Measurements from ENCODE around the gene ZFYVE28. TPM values are rescaled to one million over a fixed set of nuclear protein-coding genes. Genes with fewer than 3 reads are reported as not detected.
"Not testable (repeated sequence)": the region's sequence is repeated elsewhere in the genome, so short reads cannot be mapped to it uniquely, and the experiment has no call there.

ZFYVE28 gene
- total RNA-seq, 3 donors from 2014 or later = 12.3 to 14.1 (median 13.9) TPM

GRCh38 chr4:2384245-2384644, 34.2 kb downstream of the ZFYVE28 start:
- H3K27ac ChIP-seq = no peak overlapping the region
- H3K36me3 ChIP-seq = no peaks in the 10 kb centered on the region
- DNase-seq (ENCODE audit: low spot score in 2 of 2) = no peak
- intact Hi-C loops (cut with DNase I; ENCODE audit: low total_unique reads) = no loop called here
- H3K9me3 ChIP-seq = no peaks in the 10 kb centered on the region
- no peaks in the 10 kb centered on the region for H3K4me1 ChIP-seq
- TF ChIP-seq CTCF (IDR thresholded peaks at IDR 0.05) (no peak), POLR2A (IDR thresholded peaks at IDR 0.05) (no peak), POLR2AphosphoS5 (IDR thresholded peaks at IDR 0.05) (no peak)
- no peaks in the 10 kb centered on the region for H3K27me3 ChIP-seq
- no peak overlapping the region for H3K4me3 ChIP-seq

DNA sequence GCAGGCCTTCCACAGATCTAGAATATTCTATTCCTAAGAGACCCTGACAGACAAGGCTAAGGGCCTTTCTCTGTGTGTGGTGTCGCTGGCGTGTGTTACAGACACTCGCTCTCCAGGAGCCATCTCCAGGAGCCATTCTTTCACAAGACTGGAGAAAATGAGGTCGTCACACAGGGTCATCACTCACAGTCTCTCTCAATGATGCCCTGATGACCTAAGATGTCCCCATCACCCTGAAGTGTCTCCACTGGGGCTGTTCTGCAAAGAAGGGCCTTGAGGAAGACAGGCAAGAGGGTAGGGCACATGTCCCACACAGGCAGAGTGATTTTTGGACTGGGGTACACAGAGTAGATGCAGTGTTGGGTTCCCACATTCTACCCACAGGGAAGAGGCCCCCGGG, 34.7 kb downstream of the ZFYVE28 start:
- Histone ChIP-seq H3K27ac (no peak overlapping the region), H3K9me3 (no peaks in the 10 kb centered on the region), H3K4me1 (no peaks in the 10 kb centered on the region), H3K4me3 (no peak overlapping the region), H3K36me3 (no peaks in the 10 kb centered on the region), H3K27me3 (no peaks in the 10 kb centered on the region)
- no peak for DNase-seq (ENCODE audit: low spot score in 2 of 2)
- TF ChIP-seq POLR2AphosphoS5 (IDR thresholded peaks at IDR 0.05) = no peak
- TF ChIP-seq POLR2A (IDR thresholded peaks at IDR 0.05) = no peak
- no peak for TF ChIP-seq CTCF (IDR thresholded peaks at IDR 0.05)
- intact Hi-C loops (cut with DNase I; ENCODE audit: low total_unique reads) = no loop called here

DNA sequence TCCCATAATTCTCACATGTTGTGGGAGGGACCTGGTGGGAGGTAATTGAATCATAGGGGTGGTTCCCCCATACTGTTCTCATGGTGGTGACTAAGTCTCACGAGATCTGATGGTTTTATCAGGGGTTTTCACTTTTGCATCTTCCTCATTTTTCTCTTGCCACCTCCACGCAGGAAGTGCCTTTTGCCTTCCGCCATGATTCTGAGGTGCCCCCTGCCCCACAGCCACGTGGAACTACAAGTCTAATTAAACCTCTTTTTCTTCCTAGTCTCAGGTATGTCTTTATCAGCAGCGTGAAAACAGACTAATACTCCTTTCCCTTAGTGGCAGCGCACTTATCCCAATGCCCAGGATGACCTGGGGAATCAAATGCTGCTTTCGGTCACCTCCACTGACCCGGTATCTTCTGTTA, 35.2 kb downstream of the ZFYVE28 start:
- H3K27ac ChIP-seq; H3K4me3 ChIP-seq; intact Hi-C loops (cut with DNase I; ENCODE audit: low total_unique reads); H3K27me3 ChIP-seq; H3K4me1 ChIP-seq; H3K36me3 ChIP-seq; DNase-seq (ENCODE audit: low spot score in 2 of 2); H3K9me3 ChIP-seq: not testable (repeated sequence)

DNA sequence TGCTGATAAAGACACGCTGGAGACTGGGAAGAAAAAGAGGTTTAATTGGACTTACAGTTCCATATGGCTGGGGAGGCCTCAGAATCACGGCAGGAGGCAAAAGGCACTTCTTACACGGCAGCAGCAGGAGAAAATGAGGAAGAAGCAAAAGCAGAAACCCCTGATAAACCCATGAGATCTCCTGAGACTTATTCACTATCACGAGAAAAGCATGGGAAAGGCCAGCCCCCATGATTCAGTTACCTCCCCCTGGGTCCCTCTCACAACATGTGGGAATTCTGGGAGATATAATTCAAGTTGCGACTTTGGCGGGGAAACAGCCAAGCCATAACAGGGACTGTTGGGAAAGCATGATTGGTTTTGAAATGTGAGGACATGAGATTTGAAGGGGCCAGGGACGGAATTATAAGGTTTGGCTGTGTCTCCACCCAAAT, 35.7 kb downstream of the ZFYVE28 start:
- DNase-seq (ENCODE audit: low spot score in 2 of 2); H3K27ac ChIP-seq; H3K36me3 ChIP-seq; H3K9me3 ChIP-seq; H3K4me3 ChIP-seq; intact Hi-C loops (cut with DNase I; ENCODE audit: low total_unique reads); H3K4me1 ChIP-seq; H3K27me3 ChIP-seq: not testable (repeated sequence)

GRCh38 chr4:2380589-2380988, 37.9 kb downstream of the ZFYVE28 start:
- H3K27ac ChIP-seq; intact Hi-C loops (cut with DNase I; ENCODE audit: low total_unique reads); H3K4me3 ChIP-seq; DNase-seq (ENCODE audit: low spot score in 2 of 2); H3K9me3 ChIP-seq; H3K27me3 ChIP-seq; H3K36me3 ChIP-seq; H3K4me1 ChIP-seq: not testable (repeated sequence)

GRCh38 chr4:2378898-2379297, 39.5 kb downstream of the ZFYVE28 start:
- TF ChIP-seq POLR2A (IDR thresholded peaks at IDR 0.05) = no peak
- TF ChIP-seq POLR2AphosphoS5 (IDR thresholded peaks at IDR 0.05) = no peak
- no peak for TF ChIP-seq CTCF (IDR thresholded peaks at IDR 0.05)
- no peak for DNase-seq (ENCODE audit: low spot score in 2 of 2)
- no peak overlapping the region for H3K27ac ChIP-seq
- H3K36me3 ChIP-seq = no peaks in the 10 kb centered on the region
- H3K4me1 ChIP-seq = no peaks in the 10 kb centered on the region
- H3K27me3 ChIP-seq = no peaks in the 10 kb centered on the region
- intact Hi-C loops (cut with DNase I; ENCODE audit: low total_unique reads) = no loop called here
- H3K4me3 ChIP-seq = no peak overlapping the region
- no peaks in the 10 kb centered on the region for H3K9me3 ChIP-seq

- Histone ChIP-seq H3K27me3 (no peaks in the 10 kb centered on the region), H3K36me3 (no peaks in the 10 kb centered on the region), H3K4me1 (no peaks in the 10 kb centered on the region), H3K27ac (no peak overlapping the region), H3K9me3 (no peaks in the 10 kb centered on the region), H3K4me3 (no peak overlapping the region)
- intact Hi-C loops (cut with DNase I; ENCODE audit: low total_unique reads) = no loop called here
- no peak for DNase-seq (ENCODE audit: low spot score in 2 of 2)
- TF ChIP-seq CTCF (IDR thresholded peaks at IDR 0.05) = no peak
- TF ChIP-seq POLR2A (IDR thresholded peaks at IDR 0.05) = no peak
- TF ChIP-seq POLR2AphosphoS5 (IDR thresholded peaks at IDR 0.05) = no peak
Observed at GRCh38 chr4:2378401-2378800, 40.0 kb downstream of the ZFYVE28 start.
